ENCODE measurements around the gene UBQLN4. TPM values are rescaled to one million over a fixed set of nuclear protein-coding genes. Genes with fewer than 3 reads are reported as not detected.
"Not testable (repeated sequence)": the region's sequence is repeated elsewhere in the genome, so short reads cannot be mapped to it uniquely, and the experiment has no call there.

Gene UBQLN4
- total RNA-seq, 1 donor from 2014 or later, result 30.0 TPM

GRCh38 chr1:156062189-156062588, 8.6 kb upstream of the UBQLN4 start:
- DNase-seq (ENCODE audit: low spot score), result no peak

GRCh38 chr1:156060937-156061636, 7.5 kb upstream of the UBQLN4 start, which contains the start of gene RAB25:
RAB25 (plus strand) TSS chr1:156061160; CDS start chr1:156061401, 241 bp downstream.
- DNase-seq (ENCODE audit: low spot score), result no peak

GRCh38 chr1:156056326-156056849, 2.8 kb upstream of the UBQLN4 start:
- DNase-seq (ENCODE audit: low spot score), result no peak

- DNase-seq (ENCODE audit: low spot score), result no peak
Measured at GRCh38 chr1:156055281-156056048, 1.9 kb upstream of the UBQLN4 start.

- peak; percentile 98 for DNase-seq (ENCODE audit: low spot score)
Measured at GRCh38 chr1:156054500-156055280, 1.1 kb upstream of the UBQLN4 start, which contains the start of gene LAMTOR2. LAMTOR2 (plus strand) TSS chr1:156054782; CDS start chr1:156054890, 108 bp downstream.

GRCh38 chr1:156052862-156053767, 483 bp downstream of the UBQLN4 start:
- DNase-seq (ENCODE audit: low spot score), result no peak

- DNase-seq (ENCODE audit: low spot score), result no peak
Measured at GRCh38 chr1:156051011-156051725, 2.4 kb downstream of the UBQLN4 start.

GRCh38 chr1:156050376-156050775, 3.2 kb downstream of the UBQLN4 start:
- no peak for DNase-seq (ENCODE audit: low spot score)

- no peak for DNase-seq (ENCODE audit: low spot score)
Measured at GRCh38 chr1:156048663-156049258, 4.8 kb downstream of the UBQLN4 start.

GRCh38 chr1:156045076-156045475, 8.5 kb downstream of the UBQLN4 start:
- no peak for DNase-seq (ENCODE audit: low spot score)

- DNase-seq (ENCODE audit: low spot score), result no peak
Measured at GRCh38 chr1:156042828-156043227, 10.8 kb downstream of the UBQLN4 start.

GRCh38 chr1:156034991-156035390, 18.6 kb downstream of the UBQLN4 start:
- DNase-seq (ENCODE audit: low spot score), result not testable (repeated sequence)

GRCh38 chr1:156033011-156033410, 20.6 kb downstream of the UBQLN4 start:
- DNase-seq (ENCODE audit: low spot score), result no peak

- no peak for DNase-seq (ENCODE audit: low spot score)
Measured at GRCh38 chr1:156026588-156026987, 27.0 kb downstream of the UBQLN4 start.

GRCh38 chr1:156025876-156026275, 27.7 kb downstream of the UBQLN4 start:
- no peak for DNase-seq (ENCODE audit: low spot score)

- no peak for DNase-seq (ENCODE audit: low spot score)
Measured at GRCh38 chr1:156024801-156025200, 28.8 kb downstream of the UBQLN4 start.

GRCh38 chr1:156021954-156022353, 31.6 kb downstream of the UBQLN4 start:
- no peak for DNase-seq (ENCODE audit: low spot score)

- no peak for DNase-seq (ENCODE audit: low spot score)
Measured at GRCh38 chr1:156021093-156021428, 32.5 kb downstream of the UBQLN4 start.
